Testis (tissue), 3 donors: ENCODE results near the gene ADRA2B. TPM values are rescaled to one million over a fixed set of nuclear protein-coding genes. Genes with fewer than 3 reads are reported as not detected.
A peak's percentile ranks its signal among the peaks of the same experiment; 100 is the strongest.

Experiments used
- DNase-seq: peaks from one replicate; pipeline ENCODE4 v3.0.0-alpha.2; 2019
- H3K27ac ChIP-seq, 2 donors: fragments of 200-600 bp; sonication (generic); one replicate each; pipeline ENCODE4 v1.5.1; 2019
- H3K27me3 ChIP-seq: fragments of 200-600 bp; sonication (generic); one replicate; pipeline ENCODE4 v1.5.1; 2019
- H3K36me3 ChIP-seq: fragments of 200-600 bp; sonication (generic); one replicate; pipeline ENCODE4 v1.5.1; 2017; ENCODE audit warnings: low read depth; ENCODE audit errors: missing control alignments
- H3K4me1 ChIP-seq: fragments of 200-600 bp; sonication (generic); one replicate; pipeline ENCODE4 v1.5.1; 2019
- H3K4me3 ChIP-seq, 2 donors: fragments of 200-600 bp; sonication (generic); one replicate each; pipeline ENCODE4 v1.5.1; 2017 to 2019
- H3K9me3 ChIP-seq: fragments of 200-600 bp; sonication (generic); one replicate; pipeline ENCODE4 v1.5.1; 2017
- CTCF ChIP-seq, 3 experiments: fragments of 450-650 bp in 2 of 3; fragments of 200-600 bp in 1 of 3; sonication (generic) in 1 of 3; IDR thresholded peaks; one replicate each; pipeline ENCODE4 v1.5.1; 2016 to 2019; ENCODE audit warnings: antibody characterized with exemption in 3 of 3, mild to moderate bottlenecking in 2 of 3, moderate library complexity in 1 of 3
- POLR2A ChIP-seq: fragments of 450-650 bp; IDR thresholded peaks from one replicate; pipeline ENCODE4 v1.6.1; 2017; ENCODE audit warnings: antibody characterized with exemption, mild to moderate bottlenecking, moderate library complexity
- WGBS, 2 donors: methylation state at CpG; one replicate each; pipeline ENCODE4 v1.1.5; 2018; 5-methylcytosine and 5-hydroxymethylcytosine counted together
- intact Hi-C: fragments of 100-400 bp; cut with DNase I; formaldehyde crosslinking; loops from one replicate; pipeline ENCODE4 v1.15.1; 2023; ENCODE audit warnings: low total_unique reads
- polyA plus RNA-seq: library from polyadenylated mRNA; stranded (reverse); fragments of 350-450 nt; fragmentation: Illumina TruSeq; extraction: RNeasy Lipid Tissue Mini Kit (QIAGEN cat#74804); gene quantifications from one replicate; pipeline ENCODE4 v1.2.3, GENCODE V29; 2014; ENCODE audit warnings: low read depth, low replicate concordance; ENCODE audit not compliant: insufficient read depth
- total RNA-seq, 2 donors: library from RNA; depleted of rRNA; stranded (reverse); fragments of >200 nt; gene quantifications; one replicate each; pipeline ENCODE4 v1.2.3, GENCODE V29; 2016

ADRA2B gene
- total and polyA plus RNA-seq, 3 donors from 2014 or later = 2.1 to 2.6 (median 2.4) TPM

GRCh38 chr2:96091141-96091710, 25.1 kb downstream of the ADRA2B start:
- no peaks in the 10 kb centered on the region for H3K9me3 ChIP-seq
- no peak for DNase-seq
- WGBS, 2 donors = 71 to 97% methylated on average over 7 to 14 of the region's 14 CpGs
- no peaks in the 10 kb centered on the region for H3K4me1 ChIP-seq
- no peak overlapping the region for H3K4me3 ChIP-seq
- intact Hi-C loops = no loop called here
- no peak overlapping the region for H3K27ac ChIP-seq
- TF ChIP-seq POLR2A (no peak), CTCF (IDR thresholded peaks at IDR 0.05) (no peak)
- H3K27me3 ChIP-seq = no peaks in the 10 kb centered on the region
- H3K36me3 ChIP-seq = no peaks in the 10 kb centered on the region

GRCh38 chr2:96090196-96090926, 26.0 kb downstream of the ADRA2B start:
- H3K4me1 ChIP-seq = no peaks in the 10 kb centered on the region
- H3K4me3 ChIP-seq = no peak overlapping the region
- no peak overlapping the region for H3K27ac ChIP-seq
- WGBS, 2 donors = 88 to 89% methylated on average over 9 to 12 of the region's 12 CpGs
- TF ChIP-seq CTCF (IDR thresholded peaks at IDR 0.05) = no peak
- no peak for TF ChIP-seq POLR2A
- H3K36me3 ChIP-seq = no peaks in the 10 kb centered on the region
- intact Hi-C loops = no loop called here
- H3K9me3 ChIP-seq = no peaks in the 10 kb centered on the region
- DNase-seq = no peak
- no peaks in the 10 kb centered on the region for H3K27me3 ChIP-seq

GRCh38 chr2:96089356-96090195, 26.8 kb downstream of the ADRA2B start:
- intact Hi-C loops = no loop called here
- Histone ChIP-seq H3K9me3 (no peaks in the 10 kb centered on the region), H3K4me1 (no peaks in the 10 kb centered on the region), H3K4me3 (no peak overlapping the region), H3K36me3 (no peaks in the 10 kb centered on the region), H3K27ac (no peak overlapping the region), H3K27me3 (no peaks in the 10 kb centered on the region)
- 68 to 75% methylated on average over 22 of the region's 22 CpGs for WGBS, 2 donors
- TF ChIP-seq POLR2A = no peak
- peak; percentile 41 for DNase-seq

GRCh38 chr2:96088340-96089335, 27.7 kb downstream of the ADRA2B start:
- no peaks in the 10 kb centered on the region for H3K9me3 ChIP-seq
- no peaks in the 10 kb centered on the region for H3K27me3 ChIP-seq
- DNase-seq = no peak
- intact Hi-C loops = no loop called here
- H3K4me3 ChIP-seq = no peak overlapping the region
- no peak for TF ChIP-seq POLR2A
- TF ChIP-seq CTCF (IDR thresholded peaks at IDR 0.05) = no peak
- H3K36me3 ChIP-seq = no peaks in the 10 kb centered on the region
- WGBS, 2 donors = 90 to 93% methylated on average over 10 to 19 of the region's 19 CpGs
- H3K27ac ChIP-seq = no peak overlapping the region
- H3K4me1 ChIP-seq = peaks cover 1% of the 10 kb centered on the region
